HAP-1 (cell line): ENCODE results near the gene PSMC1.

Experiments
- DNase-seq, 2 experiments: peaks; one replicate each; pipeline ENCODE4 v3.0.0-alpha.2; 2016 to 2020; ENCODE audit warnings: low spot score in 2 of 2
- H3K27me3 ChIP-seq: fragments of 250-450 bp; sonication (Bioruptor Pico); 2 replicates; pipeline ENCODE4 v1.5.1; 2020; ENCODE audit warnings: low read depth, mild to moderate bottlenecking, moderate library complexity
- H3K36me3 ChIP-seq: fragments of 250-450 bp; sonication (Bioruptor Pico); replicated peaks from 2 replicates; pipeline ENCODE4 v1.5.1; 2020; ENCODE audit warnings: mild to moderate bottlenecking
- H3K4me1 ChIP-seq: fragments of 250-450 bp; sonication (Bioruptor Pico); 2 replicates; pipeline ENCODE4 v1.5.1; 2020; ENCODE audit warnings: mild to moderate bottlenecking
- H3K4me3 ChIP-seq: fragments of 250-450 bp; sonication (Bioruptor Pico); 2 replicates; pipeline ENCODE4 v1.5.1; 2020; ENCODE audit warnings: mild to moderate bottlenecking, moderate library complexity
- H3K9me3 ChIP-seq: fragments of 250-450 bp; sonication (Bioruptor Pico); 2 replicates; pipeline ENCODE4 v1.5.1; 2020; ENCODE audit warnings: mild to moderate bottlenecking, moderate library complexity
- in situ Hi-C: fragments of 300-500 bp; cut with MboI; formaldehyde crosslinking; loops from 3 replicates; pipeline ENCODE4 v1.14.3; 2020; ENCODE audit warnings: low sequenced_read_pairs, inconsistent platforms, mixed read lengths

The PSMC1 gene

DNA sequence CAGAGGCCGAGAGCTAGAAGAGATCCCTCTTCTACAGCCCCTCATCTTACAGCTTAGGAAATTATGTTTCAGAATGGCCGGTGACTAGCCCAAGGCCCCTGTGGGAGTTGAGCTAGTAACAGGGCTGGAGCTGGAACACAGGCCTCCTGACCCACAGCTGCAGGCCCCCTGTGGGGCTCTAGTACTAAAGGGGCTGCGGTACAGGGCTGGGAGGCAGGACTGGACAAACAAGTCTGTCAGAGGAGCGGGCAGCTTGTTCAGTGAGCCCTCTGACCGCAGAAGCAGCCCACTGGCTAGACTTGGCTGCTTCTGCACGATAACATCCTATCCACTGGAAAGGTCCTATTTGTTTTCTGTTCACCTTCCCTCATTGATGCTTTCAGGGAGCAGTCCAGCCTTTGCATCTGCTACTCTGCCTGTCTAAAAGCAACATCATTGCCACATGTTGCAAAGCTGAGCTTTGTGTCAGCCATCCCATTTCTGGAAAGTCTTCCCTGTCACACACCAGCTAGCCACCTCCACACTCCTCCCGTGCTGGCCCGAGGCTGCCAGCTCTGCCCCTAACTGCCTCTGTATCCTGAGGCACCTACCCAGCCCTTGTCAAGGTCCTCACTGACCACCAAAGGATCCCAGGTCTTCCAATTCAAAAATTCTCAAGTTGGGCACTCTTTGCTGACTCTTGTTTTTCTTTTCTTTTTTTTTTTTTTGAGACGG, 10.2 kb downstream of the PSMC1 start:
- Histone ChIP-seq H3K27me3 (no peaks in the 10 kb centered on the region), H3K36me3 (peaks cover 81% of the 10 kb centered on the region), H3K4me3 (no peak overlapping the region), H3K4me1 (no peaks in the 10 kb centered on the region), H3K9me3 (no peaks in the 10 kb centered on the region)
- DNase-seq = no peak
- in situ Hi-C loops = no loop called here

DNA sequence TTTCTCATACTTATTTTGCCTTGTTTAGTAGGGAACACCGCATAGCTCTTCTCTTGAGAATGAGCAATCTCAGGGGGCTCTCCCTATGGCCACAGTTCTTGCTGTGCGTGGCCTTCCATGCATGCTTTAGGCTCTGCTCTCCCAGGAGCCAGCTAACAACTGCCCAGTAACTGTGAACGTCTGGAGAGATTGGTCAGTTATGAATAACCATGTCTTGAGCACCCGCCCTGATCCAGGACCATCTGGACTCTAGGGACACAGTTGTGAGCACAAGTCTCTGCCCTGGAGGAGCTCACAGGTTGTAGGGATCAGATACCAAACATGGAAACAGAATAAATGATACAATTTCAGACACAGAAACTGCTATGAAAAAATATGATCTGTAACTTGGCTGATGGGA, 12.1 kb downstream of the PSMC1 start:
- Histone ChIP-seq H3K9me3 (no peaks in the 10 kb centered on the region), H3K36me3 (peaks cover 89% of the 10 kb centered on the region), H3K4me3 (no peak overlapping the region), H3K27me3 (no peaks in the 10 kb centered on the region), H3K4me1 (no peaks in the 10 kb centered on the region)
- no peak for DNase-seq
- in situ Hi-C loops = no loop called here

DNA sequence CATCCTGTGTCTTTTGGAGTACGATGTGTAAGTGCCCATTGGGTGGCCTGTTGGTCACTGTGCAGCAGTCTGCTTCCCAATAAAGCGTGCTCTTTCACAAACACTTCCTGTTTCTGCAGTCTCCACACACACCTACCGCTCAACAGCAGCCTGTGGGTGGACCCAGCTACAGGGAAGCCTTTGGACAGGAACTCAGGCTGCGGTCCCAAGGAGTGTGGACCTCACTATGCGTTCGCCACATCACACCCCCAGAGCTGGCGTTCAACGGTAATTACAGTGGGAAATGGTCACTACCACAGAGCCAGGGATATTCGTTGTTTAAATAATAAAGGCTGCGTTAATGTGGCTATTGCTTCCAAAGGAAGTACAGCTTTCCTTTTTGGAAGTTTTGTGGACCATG, 16.2 kb downstream of the PSMC1 start:
- DNase-seq = no peak
- peaks cover 57% of the 10 kb centered on the region for H3K36me3 ChIP-seq

GRCh38 chr14:90273532-90273931, 17.2 kb downstream of the PSMC1 start:
- no peak for DNase-seq
- in situ Hi-C loops = no loop called here
- Histone ChIP-seq H3K4me3 (no peak overlapping the region), H3K27me3 (no peaks in the 10 kb centered on the region), H3K4me1 (no peaks in the 10 kb centered on the region), H3K36me3 (peaks cover 49% of the 10 kb centered on the region), H3K9me3 (no peaks in the 10 kb centered on the region)

More for the DNA sequence above, 16.2 kb downstream of the PSMC1 start:
- Histone ChIP-seq H3K4me1 (no peaks in the 10 kb centered on the region), H3K9me3 (no peaks in the 10 kb centered on the region), H3K4me3 (no peak overlapping the region), H3K27me3 (no peaks in the 10 kb centered on the region)
- in situ Hi-C loops = no loop called here

DNA sequence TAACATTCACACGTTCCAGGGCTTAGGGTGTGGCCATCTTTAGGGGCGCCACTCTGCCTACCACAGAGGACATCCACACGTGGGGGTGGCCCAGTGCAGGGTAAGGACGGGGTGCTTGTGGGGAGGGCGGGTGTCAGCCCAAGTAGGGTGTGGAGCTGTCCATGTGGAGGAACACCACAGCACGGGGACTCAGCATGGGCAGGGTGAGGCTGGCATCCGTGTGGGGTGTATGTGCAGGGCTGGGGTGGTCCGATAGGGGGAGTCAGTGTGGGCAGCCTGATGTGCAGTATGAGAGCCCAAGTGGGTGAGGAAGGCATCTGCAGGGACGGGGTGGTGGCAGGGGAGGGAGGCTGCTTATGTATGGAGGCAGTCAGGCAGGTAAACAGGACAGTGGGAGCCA, 17.7 kb downstream of the PSMC1 start:
- no peak for DNase-seq
- in situ Hi-C loops = no loop called here
- no peak overlapping the region for H3K4me3 ChIP-seq
- H3K4me1 ChIP-seq = no peaks in the 10 kb centered on the region
- no peaks in the 10 kb centered on the region for H3K9me3 ChIP-seq
- peaks cover 44% of the 10 kb centered on the region for H3K36me3 ChIP-seq
- no peaks in the 10 kb centered on the region for H3K27me3 ChIP-seq

GRCh38 chr14:90274808-90275457, 18.6 kb downstream of the PSMC1 start:
- Histone ChIP-seq H3K4me3 (no peak overlapping the region), H3K9me3 (no peaks in the 10 kb centered on the region), H3K36me3 (peaks cover 37% of the 10 kb centered on the region), H3K4me1 (no peaks in the 10 kb centered on the region), H3K27me3 (no peaks in the 10 kb centered on the region)
- no peak for DNase-seq
- in situ Hi-C loops = no loop called here

DNA sequence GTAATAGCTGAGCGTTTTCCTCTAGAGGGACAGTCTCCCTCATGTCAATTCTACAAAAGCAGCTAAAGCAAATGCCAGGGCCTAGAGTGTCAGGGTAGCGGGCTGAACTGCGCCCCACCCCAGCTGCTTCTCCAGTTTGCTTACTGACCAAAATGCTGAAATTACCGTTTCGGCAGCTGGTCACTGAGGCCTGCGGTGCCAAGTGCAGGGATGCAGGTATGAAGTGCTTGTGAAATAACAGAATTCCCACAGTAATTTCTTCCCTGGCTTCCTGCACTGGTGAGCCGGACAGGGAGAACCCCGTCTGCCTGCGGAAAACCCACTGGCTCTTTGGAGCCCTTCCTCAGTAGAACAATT, 19.1 kb downstream of the PSMC1 start:
- no peaks in the 10 kb centered on the region for H3K4me1 ChIP-seq
- in situ Hi-C loops = no loop called here
- no peaks in the 10 kb centered on the region for H3K9me3 ChIP-seq
- no peak for DNase-seq
- H3K36me3 ChIP-seq = peaks cover 32% of the 10 kb centered on the region
- H3K27me3 ChIP-seq = no peaks in the 10 kb centered on the region
- H3K4me3 ChIP-seq = no peak overlapping the region

DNA sequence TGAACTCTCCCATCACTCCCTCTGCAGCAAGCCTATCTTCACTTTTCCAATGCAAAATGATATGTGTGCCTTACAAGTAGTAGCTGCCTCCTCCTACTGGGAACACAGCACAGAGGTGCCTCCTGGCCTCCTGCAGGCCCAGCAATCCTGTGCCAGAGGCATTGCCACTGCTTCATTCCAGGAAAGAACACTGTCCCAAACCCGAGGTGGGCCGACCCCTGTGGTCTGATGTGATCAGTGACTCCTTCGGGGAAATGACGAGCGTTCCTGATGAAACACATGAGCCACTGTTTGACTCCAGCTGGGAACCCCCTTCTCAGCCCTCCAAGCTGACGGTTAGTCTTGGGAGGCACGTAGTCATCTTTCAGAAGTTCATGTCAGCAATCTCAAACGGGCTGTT, 19.5 kb downstream of the PSMC1 start:
- in situ Hi-C loops = no loop called here
- no peak overlapping the region for H3K4me3 ChIP-seq
- peaks cover 28% of the 10 kb centered on the region for H3K36me3 ChIP-seq
- DNase-seq = no peak
- H3K9me3 ChIP-seq = no peaks in the 10 kb centered on the region
- no peaks in the 10 kb centered on the region for H3K27me3 ChIP-seq
- no peaks in the 10 kb centered on the region for H3K4me1 ChIP-seq

GRCh38 chr14:90276646-90277367, 20.5 kb downstream of the PSMC1 start:
- in situ Hi-C loops = no loop called here
- Histone ChIP-seq H3K4me3 (no peak overlapping the region), H3K36me3 (peaks cover 18% of the 10 kb centered on the region), H3K27me3 (no peaks in the 10 kb centered on the region), H3K9me3 (no peaks in the 10 kb centered on the region), H3K4me1 (no peaks in the 10 kb centered on the region)
- no peak for DNase-seq

DNA sequence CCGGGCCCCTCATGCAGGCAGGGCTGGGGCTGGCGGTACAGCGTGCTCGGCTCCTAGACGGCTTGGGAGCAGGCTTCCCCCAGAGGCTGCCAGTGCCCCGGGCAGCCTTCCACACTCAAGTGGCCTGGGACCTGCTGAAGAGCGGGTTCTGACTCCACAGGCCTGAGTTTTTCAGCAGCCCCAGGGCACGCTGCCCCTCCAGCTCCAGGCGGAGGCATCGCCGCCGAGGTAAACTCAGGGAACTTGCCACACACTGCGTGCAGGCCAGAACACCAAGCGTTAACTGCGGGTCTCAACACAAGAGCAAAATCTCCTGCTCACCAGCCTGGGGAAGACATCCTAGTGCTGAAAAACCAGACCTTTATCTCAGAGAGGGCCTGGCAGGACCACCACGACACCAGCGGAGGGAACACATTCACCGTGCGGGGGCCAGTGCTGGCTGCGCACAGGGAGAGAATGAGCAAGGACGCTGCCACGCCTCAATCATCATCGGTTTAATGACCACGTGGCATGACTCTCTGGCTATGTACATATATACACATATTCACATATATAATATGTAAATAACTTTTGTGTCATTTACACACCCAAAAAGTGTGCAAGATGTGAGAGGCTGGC, 21.3 kb downstream of the PSMC1 start:
- Histone ChIP-seq H3K27me3 (no peaks in the 10 kb centered on the region), H3K4me3 (no peak overlapping the region), H3K4me1 (no peaks in the 10 kb centered on the region), H3K9me3 (no peaks in the 10 kb centered on the region), H3K36me3 (peaks cover 11% of the 10 kb centered on the region)
- DNase-seq = no peak
- in situ Hi-C loops = no loop called here

- Histone ChIP-seq H3K4me1 (no peaks in the 10 kb centered on the region), H3K36me3 (peaks cover 4% of the 10 kb centered on the region), H3K27me3 (no peaks in the 10 kb centered on the region), H3K9me3 (no peaks in the 10 kb centered on the region), H3K4me3 (no peak overlapping the region)
- in situ Hi-C loops = no loop called here
- no peak for DNase-seq
These were observed 22.1 kb downstream of the PSMC1 start for GRCh38 chr14:90278199-90279175.

DNA sequence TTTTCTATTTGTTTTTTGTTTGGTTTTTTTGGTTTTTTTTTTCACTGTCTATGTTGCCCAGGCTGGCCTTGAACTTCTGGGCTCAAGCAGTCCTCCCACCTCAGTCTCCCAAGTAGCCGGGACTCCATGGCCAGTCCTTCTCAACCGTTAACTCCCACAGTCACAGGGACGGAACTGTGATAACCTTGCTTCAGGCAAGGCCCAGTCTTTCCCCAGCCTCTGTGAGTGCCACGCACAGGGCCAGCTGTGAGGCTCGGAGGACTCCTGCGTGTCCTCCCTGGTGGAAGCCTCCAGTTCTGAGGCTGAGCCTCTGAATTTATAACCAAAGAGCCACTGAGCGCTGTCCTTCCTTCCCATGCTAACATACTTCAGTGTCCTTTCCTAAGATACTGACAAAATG, 23.7 kb downstream of the PSMC1 start:
- in situ Hi-C loops = no loop called here

DNA sequence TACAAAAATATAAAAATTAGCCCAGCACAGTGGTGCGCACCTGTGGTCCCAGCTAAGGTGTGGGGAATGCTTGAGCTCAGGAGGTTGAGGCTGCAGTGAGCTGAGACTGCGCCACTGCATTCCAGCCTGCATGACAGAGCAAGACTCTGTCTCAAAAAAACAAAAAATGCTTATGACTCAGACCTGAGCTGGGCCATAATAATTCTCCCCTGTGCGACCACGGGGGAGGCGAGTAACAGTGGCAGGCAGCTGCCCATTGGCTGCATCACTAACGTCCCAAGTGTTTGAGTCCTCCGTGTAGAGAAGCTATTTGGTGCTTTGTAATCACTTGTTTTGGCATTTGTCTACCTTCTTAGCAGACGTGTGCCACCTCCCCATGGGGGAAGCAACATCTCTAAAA, 24.9 kb downstream of the PSMC1 start:
- no peaks in the 10 kb centered on the region for H3K9me3 ChIP-seq
- in situ Hi-C loops = no loop called here
- no peaks in the 10 kb centered on the region for H3K4me1 ChIP-seq
- H3K27me3 ChIP-seq = no peaks in the 10 kb centered on the region
- H3K36me3 ChIP-seq = no peaks in the 10 kb centered on the region; the same call in none of the 2 replicates
- no peak for DNase-seq
- H3K4me3 ChIP-seq = no peak overlapping the region

More for the DNA sequence above, 23.7 kb downstream of the PSMC1 start:
- no peaks in the 10 kb centered on the region for H3K36me3 ChIP-seq
- no peak overlapping the region for H3K4me3 ChIP-seq
- no peaks in the 10 kb centered on the region for H3K9me3 ChIP-seq
- H3K27me3 ChIP-seq = no peaks in the 10 kb centered on the region
- H3K4me1 ChIP-seq = no peaks in the 10 kb centered on the region
- DNase-seq = no peak
